C1 segment of cervical spinal cord (tissue), 14 donors: ENCODE results near the gene RPL35.
"Not testable (repeated sequence)": the region's sequence is repeated elsewhere in the genome, so short reads cannot be mapped to it uniquely, and the experiment has no call there.

Experiments
- DNase-seq, 14 donors: peaks; one replicate each; lab custom pipeline; 2025; lab: John Stamatoyannopoulos, UW

Gene RPL35

DNA sequence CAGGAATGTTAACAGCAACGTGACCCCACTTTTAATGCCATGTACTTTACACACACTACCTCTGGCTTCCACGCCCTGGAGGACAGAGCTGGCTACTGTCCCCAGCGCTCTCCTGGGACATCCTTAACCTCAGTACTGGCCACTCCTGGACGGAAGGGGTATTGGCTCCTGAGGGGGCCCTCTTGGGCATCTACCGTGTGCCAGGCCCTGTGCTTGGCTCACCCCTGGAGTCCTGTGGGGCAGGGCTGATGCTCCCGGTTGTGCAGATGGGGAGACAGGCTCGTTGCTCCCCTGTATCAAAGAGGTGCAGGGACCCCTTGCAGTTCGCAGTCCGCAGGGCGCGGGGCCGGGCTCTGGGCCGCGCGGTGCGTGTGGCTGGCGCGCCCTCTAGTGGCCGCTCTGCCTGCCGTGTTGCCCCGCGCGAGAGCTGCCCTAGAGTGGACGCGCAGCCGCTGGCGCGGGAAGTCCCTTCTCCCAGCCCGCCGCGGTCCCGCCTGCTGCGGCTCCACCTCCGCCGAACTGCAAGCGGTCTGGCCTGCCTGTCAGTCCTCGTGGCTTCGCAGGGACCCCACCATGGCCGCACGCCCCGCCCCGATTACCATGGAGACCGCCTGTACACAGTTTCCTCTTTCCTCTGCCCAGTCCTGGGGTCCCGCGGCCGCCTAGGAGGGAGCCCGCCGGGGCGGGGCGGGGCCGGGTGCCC is 8.8 kb downstream of the RPL35 start, which contains the start of gene WDR38:
Gene WDR38 (plus strand): TSS at position 632 of the 703 bp plus-strand sequence. CDS start 72 bp downstream, outside the sequence.
- DNase-seq, result peak in 13 of 14 donors; percentile 22 to 83 (median 54)

DNA sequence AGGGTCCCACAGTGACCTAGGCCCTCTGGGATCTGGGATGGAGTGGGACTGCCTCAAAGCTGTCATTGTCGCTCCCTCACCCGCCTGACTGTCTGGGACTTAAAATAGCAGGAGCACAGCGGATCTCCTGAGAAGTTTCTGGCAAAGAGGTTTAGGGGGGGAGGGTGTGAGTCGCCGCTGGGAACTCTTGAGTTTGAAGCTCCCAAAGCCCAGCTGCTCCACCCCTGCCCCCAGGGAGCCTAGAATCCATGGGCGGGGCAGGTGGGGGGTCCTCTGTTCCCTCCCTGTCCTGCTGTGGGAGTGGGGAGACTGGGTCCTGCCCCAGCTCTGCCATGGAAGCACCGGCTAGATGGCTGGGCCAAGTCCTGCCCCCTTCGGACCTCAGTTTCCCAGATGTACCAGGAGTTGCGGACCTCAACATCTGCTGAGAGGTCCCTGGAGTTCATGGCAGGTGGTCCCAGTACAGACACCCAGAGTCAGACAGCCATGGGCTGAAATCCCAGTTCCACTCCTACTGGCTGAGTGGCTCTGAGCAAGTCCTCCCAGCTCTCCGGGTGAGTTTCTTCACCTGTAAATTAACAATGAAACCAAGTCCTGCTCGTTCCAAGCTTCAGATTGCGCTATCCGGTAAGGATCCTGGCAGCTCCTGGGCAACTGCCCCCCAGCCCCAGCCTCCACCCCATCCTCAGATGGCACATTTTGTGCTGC is 9.5 kb downstream of the RPL35 start:
- DNase-seq, result no peak

DNA sequence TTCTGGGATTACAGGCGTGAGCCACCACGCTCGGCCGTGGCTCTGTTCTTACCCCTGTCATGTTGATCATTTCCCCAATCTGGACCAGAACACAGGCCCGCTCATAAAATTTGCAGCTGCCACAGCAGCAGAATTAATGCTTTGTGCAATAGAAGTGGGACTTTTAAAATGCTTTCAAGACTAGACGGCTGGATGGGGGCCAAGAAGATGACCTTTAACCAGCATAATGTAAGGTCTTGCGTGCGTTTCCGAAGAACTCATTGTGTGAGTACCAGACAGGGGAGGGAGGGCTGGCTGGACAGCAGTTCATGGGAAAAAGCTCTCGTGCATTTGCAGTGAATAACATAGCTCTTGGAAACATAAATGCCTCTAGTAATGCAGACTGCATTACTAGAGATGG is 12.0 kb downstream of the RPL35 start:
- no peak for DNase-seq

DNA sequence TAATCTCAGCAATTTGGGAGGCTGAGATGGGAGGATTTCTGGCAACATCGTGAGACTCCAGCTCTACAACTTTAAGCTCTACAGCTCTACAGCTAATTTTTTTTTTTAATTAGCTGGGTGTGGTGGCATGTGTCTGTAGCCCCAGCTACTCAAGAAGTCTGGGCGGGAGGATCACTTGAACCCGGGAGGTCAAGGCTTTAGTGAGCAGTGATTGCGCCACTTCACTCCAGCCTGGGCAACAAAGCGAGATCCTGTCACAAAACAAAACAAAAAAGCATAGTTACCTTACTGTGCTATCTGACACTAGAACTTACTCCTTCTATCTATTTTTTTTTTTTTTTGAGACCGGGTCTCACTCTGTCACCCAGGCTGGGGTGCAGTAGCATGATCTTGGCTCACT is 14.8 kb downstream of the RPL35 start:
- DNase-seq, result no peak

DNA sequence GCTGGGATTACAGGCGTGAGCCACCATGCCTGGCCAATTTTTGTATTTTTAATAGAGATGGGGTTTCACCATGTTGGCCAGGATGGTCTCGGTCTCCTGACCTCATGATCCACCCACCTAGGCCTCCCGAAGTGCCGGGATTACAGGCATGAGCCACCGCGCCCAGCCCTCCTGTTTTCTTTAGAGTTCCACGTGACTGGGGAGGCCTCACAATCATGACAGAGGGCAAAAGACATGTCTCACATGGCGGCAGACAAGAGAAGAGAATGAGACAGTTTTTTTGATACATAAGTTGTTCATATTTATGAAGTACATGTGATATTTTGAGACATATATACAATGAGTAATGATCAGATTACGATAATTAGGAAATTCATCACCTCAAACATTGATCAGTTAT is 15.3 kb downstream of the RPL35 start:
- DNase-seq, result not testable (repeated sequence)

DNA sequence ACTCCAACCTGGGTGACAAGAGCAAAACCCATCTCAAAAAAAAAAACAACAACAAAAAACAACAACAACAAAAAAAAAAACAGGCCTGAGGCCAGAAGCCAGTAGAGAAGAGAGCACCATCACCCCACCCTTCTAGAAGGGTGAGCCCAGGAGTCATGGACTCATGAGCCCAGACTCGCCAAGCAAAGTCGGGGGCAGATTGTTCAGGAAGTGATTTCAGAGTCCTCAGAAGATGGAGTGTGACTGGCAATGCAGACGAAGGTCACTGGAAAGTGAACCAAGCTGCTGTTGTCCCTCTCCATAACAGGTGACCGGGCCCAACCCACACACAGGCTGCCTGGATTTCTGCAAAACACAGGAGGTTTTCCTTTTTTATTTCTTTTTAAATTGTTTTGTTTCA is 17.5 kb downstream of the RPL35 start:
- no peak for DNase-seq

DNA sequence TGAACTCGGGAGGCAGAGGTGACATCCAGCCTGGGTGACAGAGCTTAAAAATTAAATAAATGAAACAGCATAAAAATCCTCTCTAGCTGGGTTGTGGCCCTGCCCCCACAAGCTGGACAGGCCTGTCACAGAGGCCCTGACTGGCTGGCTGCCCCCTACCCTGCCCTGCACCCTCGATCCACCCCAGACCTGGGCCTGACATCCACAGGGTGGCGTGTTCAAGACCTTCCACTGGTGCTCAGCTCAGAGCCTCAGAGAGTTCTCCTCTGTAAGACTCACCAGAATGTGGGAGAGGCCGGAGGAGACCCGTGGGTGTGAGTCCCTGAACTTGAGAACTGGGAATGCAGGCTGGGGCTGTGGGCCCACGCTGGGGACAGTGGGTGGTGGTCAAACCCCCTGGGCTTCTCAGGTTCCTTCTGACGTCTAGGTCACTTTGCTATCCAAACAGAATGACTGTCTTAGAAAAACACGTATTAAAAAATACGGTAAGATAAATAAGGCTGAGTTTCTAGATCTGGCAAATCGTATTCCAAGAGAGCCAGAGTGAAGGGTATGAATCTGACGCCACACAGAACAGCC is 18.2 kb downstream of the RPL35 start:
- DNase-seq, result no peak

DNA sequence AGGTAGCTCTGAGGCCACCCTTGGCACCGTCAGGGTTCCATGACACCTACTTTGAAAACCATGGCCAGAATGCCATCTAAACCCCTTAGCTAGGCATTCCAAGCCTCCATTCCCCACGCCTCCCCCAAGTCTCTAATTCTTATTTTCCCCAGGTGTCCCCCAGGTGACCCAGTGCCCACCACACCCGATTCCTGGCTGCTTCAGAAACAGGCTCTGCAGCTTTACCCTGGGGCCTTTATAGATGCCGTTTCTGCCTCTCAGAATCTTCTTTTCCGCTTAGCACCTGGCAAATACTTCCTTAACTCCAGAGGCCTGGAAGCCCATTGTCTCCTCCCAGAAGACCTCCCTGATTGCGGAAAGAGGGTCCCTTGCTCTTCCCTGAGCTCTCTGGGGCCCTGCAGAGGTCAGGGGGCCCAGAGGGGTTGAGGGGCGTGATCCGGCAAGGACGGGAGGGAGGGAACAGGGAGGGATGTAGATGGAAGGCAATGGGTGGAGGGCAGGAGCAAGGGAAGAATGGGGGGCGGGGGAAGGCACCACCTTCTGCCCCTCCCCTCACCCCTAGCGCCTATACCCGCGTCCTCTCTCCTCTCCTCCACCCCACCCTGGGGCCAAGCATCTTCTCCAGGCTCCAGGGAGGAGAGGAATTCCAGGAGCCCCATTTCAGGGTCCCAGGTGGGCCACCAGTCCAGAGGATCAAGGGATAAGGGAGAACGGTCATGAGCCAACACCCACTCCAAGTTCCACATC is 20.5 kb downstream of the RPL35 start:
- no peak for DNase-seq

DNA sequence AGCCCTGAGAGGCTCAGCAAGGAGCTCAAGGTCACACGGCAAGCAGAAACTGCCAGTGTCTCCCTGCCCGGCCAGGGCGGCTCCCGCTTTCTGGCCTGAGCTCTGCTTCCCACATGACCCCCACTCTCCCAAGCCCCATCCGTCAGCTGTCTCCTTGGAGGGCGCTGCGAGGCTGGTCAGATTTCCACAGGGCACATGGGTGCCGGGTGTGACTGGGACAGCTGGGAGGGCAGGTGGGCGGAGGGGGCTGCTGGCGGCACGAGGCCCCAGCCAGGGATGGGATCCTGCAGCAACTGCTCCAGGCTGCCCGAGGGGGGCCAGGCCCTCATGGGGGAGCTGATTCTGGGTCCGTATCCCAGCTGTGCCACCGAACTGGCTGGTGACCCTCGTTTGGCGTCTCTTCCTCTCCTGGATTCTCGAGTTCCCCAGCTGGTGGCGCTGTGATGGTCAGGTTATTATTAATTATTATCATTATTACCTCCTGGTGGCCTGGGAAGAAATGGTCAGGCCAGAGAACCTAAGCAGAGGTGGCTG is 21.4 kb downstream of the RPL35 start:
- no peak for DNase-seq

DNA sequence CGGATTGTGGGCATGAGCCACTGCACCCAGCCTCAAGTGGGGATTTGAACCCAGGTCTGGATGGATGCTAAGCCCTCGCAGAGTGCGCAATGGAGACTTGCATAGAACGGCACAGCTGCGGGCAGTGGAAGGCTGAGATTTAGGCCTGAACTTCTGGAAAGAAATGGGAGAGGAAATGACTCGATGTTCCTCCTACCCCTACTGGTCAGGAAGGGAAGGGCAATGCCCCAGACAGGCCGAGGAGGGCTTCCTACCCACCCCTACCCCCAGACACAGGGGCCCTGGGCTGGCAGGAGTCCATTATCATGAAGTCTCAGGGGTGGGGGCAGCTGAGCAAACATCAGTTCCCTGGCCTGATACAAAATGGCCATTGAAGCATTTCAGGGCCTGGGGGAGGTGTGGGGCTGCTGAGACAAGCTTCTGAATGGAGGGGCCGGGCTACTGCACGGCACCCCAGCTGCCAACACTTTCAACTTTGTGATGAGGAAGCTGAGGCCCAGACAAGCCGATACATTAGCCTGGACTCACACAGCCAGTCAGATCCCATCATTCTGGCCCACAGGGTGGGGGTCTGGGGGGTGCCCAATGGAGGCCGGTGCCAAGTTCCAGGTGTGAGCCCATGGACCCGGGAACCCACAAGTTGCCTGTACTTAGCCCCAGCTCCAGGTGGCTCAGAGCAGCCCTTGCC is 22.0 kb downstream of the RPL35 start:
- no peak for DNase-seq

DNA sequence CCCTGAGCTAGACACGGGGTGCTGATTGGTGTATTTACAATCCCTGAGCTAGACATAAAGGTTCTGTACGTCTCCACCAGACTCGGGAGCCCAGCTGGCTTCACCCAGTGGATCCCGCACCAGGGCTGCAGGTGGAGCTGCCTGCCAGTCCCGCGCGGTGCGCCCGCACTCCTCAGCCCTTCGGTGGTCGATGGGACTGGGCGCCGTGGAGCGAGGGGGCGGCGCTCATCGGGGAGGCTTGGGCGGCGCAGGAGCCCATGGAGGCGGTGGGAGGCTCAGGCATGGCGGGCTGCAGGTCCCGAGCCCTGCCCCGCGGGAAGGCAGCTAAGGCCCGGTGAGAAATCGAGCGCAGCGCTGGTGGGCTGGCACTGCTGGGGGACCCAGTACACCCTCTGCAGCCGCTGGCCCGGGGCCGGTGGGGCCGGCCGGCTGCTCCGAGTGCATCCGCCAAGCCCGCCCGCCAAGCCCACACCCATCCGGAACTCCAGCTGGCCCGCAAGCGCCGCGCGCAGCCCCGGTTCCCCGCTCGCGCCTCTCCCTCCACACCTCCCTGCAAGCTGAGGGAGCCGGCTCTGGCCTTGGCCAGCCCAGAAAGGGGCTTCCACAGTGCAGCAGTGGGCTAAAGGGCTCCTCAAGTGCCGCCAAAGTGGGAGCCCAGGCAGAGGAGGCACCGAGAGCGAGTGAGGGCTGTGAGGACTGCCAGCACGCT is 23.0 kb downstream of the RPL35 start:
- not testable (repeated sequence) for DNase-seq

DNA sequence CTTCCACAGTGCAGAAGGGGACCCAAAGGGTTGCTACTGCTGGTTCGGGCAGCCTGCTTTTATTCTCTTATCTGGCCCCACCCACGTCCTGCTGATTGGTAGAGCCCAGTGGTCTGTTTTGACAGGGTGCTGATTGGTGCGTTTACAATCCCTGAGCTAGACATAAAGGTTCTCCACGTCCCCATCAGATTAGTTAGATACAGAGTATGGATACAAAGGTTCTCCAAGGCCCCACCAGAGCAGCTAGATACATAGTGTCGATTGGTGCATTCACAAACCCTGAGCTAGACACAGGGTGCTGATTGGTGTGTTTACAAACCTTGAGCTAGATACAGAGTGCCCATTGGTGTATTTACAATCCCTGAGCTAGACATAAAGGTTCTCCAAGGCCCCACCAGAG is 23.6 kb downstream of the RPL35 start:
- DNase-seq, result not testable (repeated sequence)

DNA sequence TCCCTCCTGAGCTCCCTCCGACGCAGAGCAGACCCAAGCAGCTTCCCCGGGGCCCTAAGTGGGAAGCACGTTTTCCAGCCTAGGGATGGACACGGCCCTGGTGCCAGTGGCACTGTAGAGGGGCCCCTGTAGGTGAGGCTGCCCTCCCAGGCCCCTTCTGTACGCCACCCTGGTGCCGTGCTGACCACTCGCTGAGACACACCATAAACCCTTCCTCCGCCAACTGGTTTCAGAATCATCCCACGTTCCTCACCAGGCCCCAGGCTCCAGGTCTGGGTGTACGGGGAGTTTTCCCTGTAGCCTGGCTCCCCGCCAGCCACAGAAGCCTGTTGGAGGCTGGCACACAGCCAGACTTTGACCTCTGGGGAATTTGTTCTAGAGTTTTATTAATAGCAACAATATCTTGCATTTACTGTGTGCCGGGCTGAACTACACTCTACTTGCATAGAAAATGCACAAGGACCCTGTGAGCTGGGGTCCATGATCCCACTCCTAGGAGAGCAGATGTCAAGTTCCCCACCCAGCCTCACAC is 26.7 kb downstream of the RPL35 start:
- no peak for DNase-seq

DNA sequence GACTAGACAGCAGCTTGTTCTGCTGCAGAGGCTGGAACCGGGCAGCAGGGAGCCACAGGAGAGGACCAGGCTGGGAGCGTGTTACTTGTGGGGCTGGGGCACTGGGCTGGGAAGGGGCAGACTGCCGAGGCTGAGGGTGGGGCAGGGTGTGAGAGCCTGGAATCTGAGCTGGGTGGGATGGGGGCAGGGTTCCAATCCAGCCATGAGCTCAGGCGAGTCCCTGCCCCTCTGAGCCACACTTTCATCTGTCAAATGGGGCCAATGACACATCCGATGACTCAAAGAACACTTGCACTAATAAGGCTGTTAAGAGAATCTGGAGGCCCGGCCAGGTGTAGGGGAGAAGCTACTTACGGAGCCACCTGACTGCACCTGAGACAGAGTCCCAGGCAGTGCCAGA is 27.2 kb downstream of the RPL35 start:
- DNase-seq, result no peak

DNA sequence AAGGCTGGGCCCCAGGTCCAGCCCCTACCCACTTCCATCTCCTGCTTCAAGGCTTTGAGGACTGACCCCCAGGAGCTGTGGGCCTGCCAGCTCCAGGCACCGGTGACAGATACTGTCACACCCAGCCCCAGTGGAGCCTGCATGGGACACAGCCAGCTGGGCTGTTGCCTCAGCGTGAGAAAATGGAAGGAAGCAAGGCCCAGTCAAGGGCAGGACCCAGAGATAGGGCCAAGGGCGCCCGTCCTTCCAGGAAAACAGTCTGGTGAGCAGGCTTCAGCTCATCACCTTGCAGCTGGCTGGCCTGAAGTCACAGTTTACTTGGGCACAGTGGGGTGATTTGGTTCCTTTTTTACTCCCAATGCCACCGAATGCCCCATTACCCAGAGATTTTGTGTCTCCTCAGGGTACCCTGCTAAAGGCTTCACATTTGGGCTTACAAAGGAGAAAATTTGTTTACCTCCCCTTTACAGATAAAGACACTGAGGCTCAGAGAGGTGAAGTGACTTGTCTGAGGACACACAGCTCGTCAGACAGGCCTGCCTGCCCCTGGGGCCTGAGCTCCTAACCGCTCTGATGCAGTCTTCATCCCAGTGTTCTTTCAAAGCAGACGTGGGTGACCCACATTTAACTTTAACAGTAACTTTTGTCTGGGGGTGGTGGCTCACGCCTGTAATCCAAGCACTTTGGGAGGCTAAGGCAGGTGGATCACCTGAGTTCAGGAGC is 30.0 kb downstream of the RPL35 start:
- no peak for DNase-seq

DNA sequence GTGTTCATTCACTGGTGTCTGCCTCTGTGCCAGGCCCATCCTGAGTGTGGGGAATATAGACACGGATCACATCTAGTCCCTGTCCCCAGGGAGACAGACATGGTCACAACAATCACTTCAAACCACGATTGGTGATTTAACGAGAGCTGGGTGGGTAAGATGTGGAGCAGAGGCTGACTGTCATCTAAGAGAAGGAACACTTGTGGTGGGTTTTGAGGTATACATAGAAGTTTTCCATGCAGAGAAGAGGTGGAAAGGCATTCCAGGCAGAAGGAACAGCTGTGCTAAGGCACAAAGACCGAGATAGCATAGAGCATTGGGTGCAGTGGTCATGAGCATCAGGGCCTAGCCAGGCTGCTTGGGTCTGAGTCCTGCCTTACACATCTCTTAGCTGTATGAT is 31.2 kb downstream of the RPL35 start:
- DNase-seq, result no peak

DNA sequence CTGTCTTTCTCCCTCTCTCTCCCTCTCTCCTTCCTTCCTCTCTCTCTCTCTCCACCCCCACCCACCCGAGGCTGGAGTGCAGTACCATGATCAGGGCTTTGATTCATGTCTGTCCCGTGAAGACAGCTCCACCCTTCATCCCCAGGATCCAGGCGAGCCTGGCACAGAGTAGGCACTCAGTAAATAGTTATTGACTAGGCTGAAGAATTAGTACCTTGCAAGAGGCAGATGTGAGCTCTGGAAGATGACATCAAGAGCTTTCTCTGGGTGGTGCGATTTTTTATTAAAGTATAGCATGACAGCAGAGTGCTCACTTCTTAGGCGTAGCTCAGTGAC is 32.5 kb downstream of the RPL35 start:
- DNase-seq, result no peak

DNA sequence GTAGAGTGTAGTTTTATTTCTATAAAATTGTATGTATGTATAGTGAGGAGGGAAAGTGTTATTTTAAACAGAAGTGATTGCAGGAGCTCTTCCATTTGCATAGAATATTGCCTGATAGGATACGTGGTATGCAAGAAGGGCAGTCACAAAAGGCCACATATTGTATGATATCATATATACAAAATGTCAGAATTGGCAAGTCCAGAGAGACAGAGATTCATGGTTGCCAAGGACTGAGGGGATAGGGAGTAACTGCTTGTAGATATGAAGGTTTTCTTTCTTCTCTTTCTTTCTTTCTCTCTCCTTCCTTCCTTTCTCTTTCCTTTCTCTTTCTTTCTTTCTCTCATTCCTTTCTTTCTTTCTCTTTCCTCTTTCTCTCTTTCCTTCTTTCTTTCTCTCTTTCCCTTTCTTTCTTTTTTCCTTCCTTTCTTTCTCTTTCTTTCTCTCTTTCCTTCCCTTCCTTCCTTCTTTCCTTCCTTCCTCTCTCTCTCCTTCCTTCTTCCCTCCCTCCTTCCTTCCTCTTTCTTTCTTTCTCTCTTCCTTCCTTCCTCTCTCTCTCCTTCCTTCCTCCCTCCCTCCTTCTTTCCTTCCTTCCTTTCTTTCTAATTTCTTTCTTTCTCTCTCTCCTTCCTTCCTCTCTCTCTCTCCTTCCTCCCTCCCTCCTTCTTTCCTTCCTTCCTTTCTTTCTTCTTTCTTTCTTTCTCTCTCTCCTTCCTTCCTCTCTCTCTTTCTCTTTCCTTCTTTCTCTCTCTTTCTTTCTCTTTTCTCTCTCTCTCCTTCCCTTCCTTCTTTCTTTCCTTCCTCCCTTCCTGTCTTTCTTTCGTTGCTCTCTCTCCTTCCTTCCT is 33.0 kb downstream of the RPL35 start:
- no peak for DNase-seq
